Endothelial cell (in vitro differentiated cells): ENCODE data around the gene SLC5A6. TPM values are rescaled to one million over a fixed set of nuclear protein-coding genes. Genes with fewer than 3 reads are reported as not detected.

Experiments used
- DNase-seq: peaks from one replicate; pipeline ENCODE4 v3.0.0; 2021; ENCODE audit warnings: low spot score
- H3K27ac Mint-ChIP-seq: one replicate; pipeline ENCODE4 v1.8.0; 2021; ENCODE audit warnings: mixed read lengths, inconsistent platforms; ENCODE audit not compliant: unreplicated experiment
- H3K27me3 Mint-ChIP-seq: one replicate; pipeline ENCODE4 v1.8.0; 2021; ENCODE audit warnings: mild to moderate bottlenecking, moderate library complexity, mixed read lengths, inconsistent platforms; ENCODE audit not compliant: unreplicated experiment
- H3K36me3 Mint-ChIP-seq: one replicate; pipeline ENCODE4 v1.8.0; 2021; ENCODE audit warnings: mild to moderate bottlenecking, low read depth, mixed read lengths, inconsistent platforms; ENCODE audit not compliant: unreplicated experiment
- H3K4me1 Mint-ChIP-seq: one replicate; pipeline ENCODE4 v1.8.0; 2021; ENCODE audit warnings: mild to moderate bottlenecking, mixed read lengths, inconsistent platforms; ENCODE audit not compliant: unreplicated experiment
- H3K4me3 Mint-ChIP-seq: one replicate; pipeline ENCODE4 v1.8.0; 2021; ENCODE audit warnings: mild to moderate bottlenecking, mixed read lengths, inconsistent platforms; ENCODE audit not compliant: unreplicated experiment
- H3K9me3 Mint-ChIP-seq: one replicate; pipeline ENCODE4 v1.8.0; 2021; ENCODE audit warnings: mixed read lengths, inconsistent platforms; ENCODE audit not compliant: unreplicated experiment
- CTCF ChIP-seq: fragments of 200-600 bp; sonication (generic); IDR thresholded peaks from one replicate; pipeline ENCODE4 v1.5.0; 2021; ENCODE audit warnings: antibody characterized with exemption; ENCODE audit not compliant: unreplicated experiment
- total RNA-seq: library from RNA; stranded (reverse); fragmentation: NEBNext Ultra II Directional; extraction: Animal tissue kit (Norgen Biotek cat#: 25700); gene quantifications from one replicate; pipeline ENCODE4 v1.2.1, GENCODE V29; 2021; ENCODE audit not compliant: unreplicated experiment

The SLC5A6 gene
- total RNA-seq, 1 donor from 2014 or later = 63.0 TPM

GRCh38 chr2:27159271-27159670, 52.8 kb downstream of the SLC5A6 start:
- no peaks in the 10 kb centered on the region for H3K4me1 Mint-ChIP-seq
- TF ChIP-seq CTCF = no peak
- no peak for DNase-seq
- no peak overlapping the region for H3K27ac Mint-ChIP-seq
- no peak overlapping the region for H3K4me3 Mint-ChIP-seq
- H3K27me3 Mint-ChIP-seq = peaks cover 2% of the 10 kb centered on the region
- no peaks in the 10 kb centered on the region for H3K9me3 Mint-ChIP-seq
- no peaks in the 10 kb centered on the region for H3K36me3 Mint-ChIP-seq

- Mint-ChIP-seq H3K27ac (no peak overlapping the region), H3K4me3 (no peak overlapping the region), H3K27me3 (peaks cover 2% of the 10 kb centered on the region), H3K4me1 (no peaks in the 10 kb centered on the region), H3K9me3 (no peaks in the 10 kb centered on the region), H3K36me3 (no peaks in the 10 kb centered on the region)
- DNase-seq = no peak
- no peak for TF ChIP-seq CTCF
Measured at GRCh38 chr2:27158468-27158867, 53.6 kb downstream of the SLC5A6 start.

- TF ChIP-seq CTCF = no peak
- Mint-ChIP-seq H3K4me1 (no peaks in the 10 kb centered on the region), H3K4me3 (no peak overlapping the region), H3K27ac (no peak overlapping the region), H3K36me3 (no peaks in the 10 kb centered on the region), H3K9me3 (no peaks in the 10 kb centered on the region), H3K27me3 (peaks cover 1% of the 10 kb centered on the region)
- DNase-seq = no peak
Measured at GRCh38 chr2:27155069-27155520, 57.0 kb downstream of the SLC5A6 start.

- no peak overlapping the region for H3K4me3 Mint-ChIP-seq
- DNase-seq = no peak
- H3K27ac Mint-ChIP-seq = no peak overlapping the region
- H3K27me3 Mint-ChIP-seq = no peaks in the 10 kb centered on the region
- no peaks in the 10 kb centered on the region for H3K4me1 Mint-ChIP-seq
- no peak for TF ChIP-seq CTCF
- no peaks in the 10 kb centered on the region for H3K9me3 Mint-ChIP-seq
- H3K36me3 Mint-ChIP-seq = no peaks in the 10 kb centered on the region
Measured at GRCh38 chr2:27154488-27154887, 57.6 kb downstream of the SLC5A6 start.

GRCh38 chr2:27152796-27153464, 59.1 kb downstream of the SLC5A6 start:
- no peak for TF ChIP-seq CTCF
- Mint-ChIP-seq H3K4me1 (no peaks in the 10 kb centered on the region), H3K9me3 (no peaks in the 10 kb centered on the region), H3K36me3 (no peaks in the 10 kb centered on the region), H3K4me3 (no peak overlapping the region), H3K27me3 (no peaks in the 10 kb centered on the region), H3K27ac (no peak overlapping the region)
- no peak for DNase-seq
